ENCODE results near the gene CAPN10. TPM values are rescaled to one million over a fixed set of nuclear protein-coding genes. Genes with fewer than 3 reads are reported as not detected.

The CAPN10 gene
- total and polyA plus RNA-seq, 12 donors: 4.7 to 158 (median 25.1) TPM

- no peak for DNase-seq
- H3K4me3 ChIP-seq: no peak overlapping the region
- peaks cover 0 to 40% of the 10 kb centered on the region in 2 donors for H3K36me3 ChIP-seq (replicated peaks in 1 of 2)
- H3K27ac ChIP-seq: no peak overlapping the region
- TF ChIP-seq CTCF (IDR thresholded peaks at IDR 0.05) (no peak), POLR2A (IDR thresholded peaks at IDR 0.05) (no peak)
- no peaks in the 10 kb centered on the region for H3K27me3 ChIP-seq
- 72 to 82% (median 81%) methylated on average over 8 to 21 of the region's 21 CpGs for WGBS, 4 donors
- H3K4me1 ChIP-seq (replicated peaks in 1 of 2): peaks cover 20 to 32% of the 10 kb centered on the region in 2 donors
- H3K9me3 ChIP-seq (replicated peaks in 1 of 3): no peaks in the 10 kb centered on the region
- intact Hi-C loops (cut with DNase I): no loop called here
These were observed 12.0 kb upstream of the CAPN10 start for GRCh38 chr2:240574386-240575100.

GRCh38 chr2:240575101-240575965 is 11.2 kb upstream of the CAPN10 start:
- Histone ChIP-seq H3K4me3 (no peak overlapping the region), H3K27ac (no peak overlapping the region), H3K4me1 (replicated peaks in 1 of 2) (peaks cover 24 to 31% of the 10 kb centered on the region in 2 donors), H3K9me3 (replicated peaks in 1 of 3) (no peaks in the 10 kb centered on the region), H3K27me3 (no peaks in the 10 kb centered on the region), H3K36me3 (replicated peaks in 1 of 2) (peaks cover 0 to 40% of the 10 kb centered on the region in 2 donors)
- no peak for TF ChIP-seq POLR2A (IDR thresholded peaks at IDR 0.05)
- no peak for TF ChIP-seq CTCF (IDR thresholded peaks at IDR 0.05)
- DNase-seq: no peak
- intact Hi-C loops (cut with DNase I): no loop called here
- 79 to 89% (median 86%) methylated on average over 12 to 23 of the region's 23 CpGs for WGBS, 4 donors

- no peak for TF ChIP-seq POLR2A (IDR thresholded peaks at IDR 0.05)
- no peak for TF ChIP-seq CTCF (IDR thresholded peaks at IDR 0.05)
- 65 to 79% (median 76%) methylated on average over 2 to 6 of the region's 6 CpGs for WGBS, 4 donors
These were observed 10.5 kb upstream of the CAPN10 start for GRCh38 chr2:240576036-240576435.

GRCh38 chr2:240576436-240577205 is 9.9 kb upstream of the CAPN10 start:
- TF ChIP-seq CTCF (IDR thresholded peaks at IDR 0.05) (no peak), POLR2A (IDR thresholded peaks at IDR 0.05) (no peak)
- H3K4me1 ChIP-seq (replicated peaks in 1 of 2): peaks cover 28 to 29% of the 10 kb centered on the region in 2 donors
- no peaks in the 10 kb centered on the region for H3K27me3 ChIP-seq
- intact Hi-C loops (cut with DNase I): no loop called here
- peaks cover 0 to 40% of the 10 kb centered on the region in 2 donors for H3K36me3 ChIP-seq (replicated peaks in 1 of 2)
- H3K27ac ChIP-seq: no peak overlapping the region
- DNase-seq: no peak
- H3K4me3 ChIP-seq: no peak overlapping the region
- H3K9me3 ChIP-seq (replicated peaks in 1 of 3): no peaks in the 10 kb centered on the region
- WGBS, 4 donors: 87 to 94% (median 90%) methylated on average over 14 to 32 of the region's 32 CpGs

More at GRCh38 chr2:240576036-240576435, 10.5 kb upstream of the CAPN10 start:
- Histone ChIP-seq H3K4me1 (replicated peaks in 1 of 2) (peaks cover 28 to 29% of the 10 kb centered on the region in 2 donors), H3K27ac (no peak overlapping the region), H3K27me3 (no peaks in the 10 kb centered on the region), H3K36me3 (replicated peaks in 1 of 2) (peaks cover 0 to 40% of the 10 kb centered on the region in 2 donors), H3K4me3 (no peak overlapping the region), H3K9me3 (replicated peaks in 1 of 3) (no peaks in the 10 kb centered on the region)
- intact Hi-C loops (cut with DNase I): no loop called here
- DNase-seq: no peak
